Measurements from ENCODE around the gene HOXB4.

DNA sequence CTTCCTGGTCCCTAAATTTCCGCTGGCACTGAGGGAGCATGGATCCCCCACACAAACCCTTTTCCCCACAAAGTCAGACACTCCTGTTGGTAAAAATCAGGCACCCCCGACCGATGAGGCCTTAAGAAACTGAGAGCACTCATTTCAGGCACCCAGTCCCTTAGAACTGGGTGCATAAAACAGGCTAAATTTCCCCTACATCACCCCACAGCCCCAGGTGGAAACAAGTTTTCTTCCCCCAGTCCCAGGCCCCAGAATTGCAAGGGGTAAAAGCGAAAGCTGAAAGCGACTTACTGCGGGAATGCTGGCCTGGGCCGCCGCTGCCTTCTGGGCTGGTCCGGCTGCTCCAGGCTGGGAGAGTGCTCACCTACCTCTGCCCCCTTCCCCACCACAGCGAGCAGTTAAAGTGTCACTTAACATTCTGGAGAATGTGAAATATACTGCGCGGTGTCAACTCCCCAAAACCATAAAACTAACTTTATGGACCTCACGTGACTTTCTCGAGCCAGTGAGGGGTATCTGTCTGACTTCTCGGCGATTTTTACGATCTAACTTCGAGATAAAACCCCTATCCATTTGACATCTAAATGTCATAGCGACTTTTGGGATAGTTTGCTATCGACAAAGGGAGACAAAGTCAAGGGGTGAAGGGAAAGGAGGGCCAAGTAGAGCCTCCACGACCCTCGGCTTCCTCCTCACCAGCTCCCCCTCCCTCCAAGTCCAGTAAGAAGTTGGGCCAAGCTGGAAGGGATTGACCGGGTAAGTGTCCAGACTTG is 11.9 kb upstream of the HOXB4 start, which contains the start of gene HOXB3:
- TF ChIP-seq, protein P1, sequence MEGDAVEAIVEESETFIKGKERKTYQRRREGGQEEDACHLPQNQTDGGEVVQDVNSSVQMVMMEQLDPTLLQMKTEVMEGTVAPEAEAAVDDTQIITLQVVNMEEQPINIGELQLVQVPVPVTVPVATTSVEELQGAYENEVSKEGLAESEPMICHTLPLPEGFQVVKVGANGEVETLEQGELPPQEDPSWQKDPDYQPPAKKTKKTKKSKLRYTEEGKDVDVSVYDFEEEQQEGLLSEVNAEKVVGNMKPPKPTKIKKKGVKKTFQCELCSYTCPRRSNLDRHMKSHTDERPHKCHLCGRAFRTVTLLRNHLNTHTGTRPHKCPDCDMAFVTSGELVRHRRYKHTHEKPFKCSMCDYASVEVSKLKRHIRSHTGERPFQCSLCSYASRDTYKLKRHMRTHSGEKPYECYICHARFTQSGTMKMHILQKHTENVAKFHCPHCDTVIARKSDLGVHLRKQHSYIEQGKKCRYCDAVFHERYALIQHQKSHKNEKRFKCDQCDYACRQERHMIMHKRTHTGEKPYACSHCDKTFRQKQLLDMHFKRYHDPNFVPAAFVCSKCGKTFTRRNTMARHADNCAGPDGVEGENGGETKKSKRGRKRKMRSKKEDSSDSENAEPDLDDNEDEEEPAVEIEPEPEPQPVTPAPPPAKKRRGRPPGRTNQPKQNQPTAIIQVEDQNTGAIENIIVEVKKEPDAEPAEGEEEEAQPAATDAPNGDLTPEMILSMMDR (IDR thresholded peaks at IDR 0.05) = no peak
- TF ChIP-seq POLR2A (IDR thresholded peaks at IDR 0.05) = no peak

Measured in adrenal gland (tissue), 5 donors.